ENCODE data around the gene SMO.

SMO gene

DNA sequence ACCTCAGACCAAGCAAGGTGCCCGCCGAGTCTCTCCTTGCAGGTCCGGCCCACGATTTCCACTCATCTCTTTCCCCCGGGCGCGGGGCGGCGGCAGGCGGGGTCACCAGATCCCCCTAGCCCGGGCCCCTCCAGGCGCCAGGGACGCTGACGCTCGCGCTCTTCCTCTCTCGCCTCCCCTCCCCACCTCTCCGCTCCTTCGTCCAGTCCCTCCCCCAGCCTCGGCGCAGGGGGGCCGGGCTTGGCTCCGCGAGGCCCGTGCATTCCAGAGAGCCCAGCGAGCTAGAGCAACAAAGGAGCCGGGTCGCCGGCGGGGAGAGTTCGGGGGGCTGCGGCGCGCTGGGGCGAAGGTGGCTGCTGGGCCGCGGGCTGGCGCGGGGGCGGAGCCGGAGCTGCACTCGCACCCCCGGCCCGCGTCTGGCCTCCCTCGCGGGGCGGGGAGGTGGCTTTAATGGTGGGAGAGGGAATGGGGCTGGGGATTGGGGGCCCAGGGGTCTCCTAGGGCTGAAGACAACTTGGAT is at the start of gene SMO:
Gene SMO, plus strand, starts transcription at position 262 of the 520 bp plus-strand sequence. CDS start 519 bp downstream, outside the sequence.
- no peak for DNase-seq (ENCODE audit: low read depth)

DNA sequence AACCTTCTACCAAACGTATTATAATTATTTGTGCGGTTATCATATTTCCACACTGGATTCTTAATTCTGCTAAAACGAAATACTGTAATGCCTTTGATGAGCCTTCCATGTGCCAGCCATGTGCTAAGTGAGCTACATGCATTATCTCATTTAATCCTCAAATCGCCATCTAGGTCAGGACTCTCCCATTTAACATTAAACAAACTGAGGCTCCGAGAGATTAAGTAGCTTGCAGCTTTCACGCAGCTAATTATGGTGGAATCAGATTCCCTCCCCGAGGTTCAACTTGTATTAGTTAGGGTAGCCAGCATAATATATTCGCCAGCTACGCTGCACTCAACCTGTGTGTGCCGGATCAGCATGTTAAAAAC is 44.7 kb upstream of the SMO start:
- DNase-seq (ENCODE audit: low read depth), result no peak

DNA sequence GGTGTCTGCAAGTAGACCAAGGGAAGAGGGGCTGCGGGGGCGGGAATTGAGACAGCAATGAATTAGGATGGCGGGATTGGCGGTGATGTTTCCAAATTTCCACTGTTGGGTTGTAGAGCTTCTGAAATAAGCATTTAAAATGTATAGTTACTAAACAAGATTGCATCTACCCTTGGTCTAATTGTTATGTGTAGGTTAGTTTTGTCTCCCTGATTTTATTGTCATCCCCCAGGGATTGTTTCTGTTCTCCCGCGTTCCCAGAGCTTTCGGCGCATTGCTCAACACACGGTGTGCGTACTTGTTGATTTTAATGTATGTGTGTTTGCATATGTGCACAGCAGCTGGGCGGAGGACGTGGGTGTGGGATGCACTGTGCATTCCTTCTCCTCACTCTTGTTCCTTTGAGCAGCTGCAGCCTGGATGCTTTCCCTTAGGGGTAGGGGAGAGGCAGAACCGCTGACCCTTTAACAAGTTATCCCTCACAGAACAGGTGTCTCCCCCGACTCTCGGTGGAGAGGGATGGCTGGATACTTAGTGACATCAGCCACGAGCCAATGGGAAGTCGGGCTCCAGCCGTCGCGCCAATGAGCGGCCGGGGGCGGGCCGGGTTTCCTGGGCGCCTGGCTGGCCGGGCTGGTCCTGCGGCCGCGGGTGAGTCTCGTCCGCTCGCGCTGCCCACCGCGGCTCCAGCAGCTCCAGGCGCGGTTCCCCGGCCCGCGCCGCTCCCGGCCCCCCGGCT is 44.2 kb upstream of the SMO start, which contains the start of gene TSPAN33:
Gene TSPAN33, plus strand, starts transcription at position 613 of the 739 bp plus-strand sequence. CDS start 274 bp downstream, outside the sequence.
- peak; percentile 25 for DNase-seq (ENCODE audit: low read depth)

DNA sequence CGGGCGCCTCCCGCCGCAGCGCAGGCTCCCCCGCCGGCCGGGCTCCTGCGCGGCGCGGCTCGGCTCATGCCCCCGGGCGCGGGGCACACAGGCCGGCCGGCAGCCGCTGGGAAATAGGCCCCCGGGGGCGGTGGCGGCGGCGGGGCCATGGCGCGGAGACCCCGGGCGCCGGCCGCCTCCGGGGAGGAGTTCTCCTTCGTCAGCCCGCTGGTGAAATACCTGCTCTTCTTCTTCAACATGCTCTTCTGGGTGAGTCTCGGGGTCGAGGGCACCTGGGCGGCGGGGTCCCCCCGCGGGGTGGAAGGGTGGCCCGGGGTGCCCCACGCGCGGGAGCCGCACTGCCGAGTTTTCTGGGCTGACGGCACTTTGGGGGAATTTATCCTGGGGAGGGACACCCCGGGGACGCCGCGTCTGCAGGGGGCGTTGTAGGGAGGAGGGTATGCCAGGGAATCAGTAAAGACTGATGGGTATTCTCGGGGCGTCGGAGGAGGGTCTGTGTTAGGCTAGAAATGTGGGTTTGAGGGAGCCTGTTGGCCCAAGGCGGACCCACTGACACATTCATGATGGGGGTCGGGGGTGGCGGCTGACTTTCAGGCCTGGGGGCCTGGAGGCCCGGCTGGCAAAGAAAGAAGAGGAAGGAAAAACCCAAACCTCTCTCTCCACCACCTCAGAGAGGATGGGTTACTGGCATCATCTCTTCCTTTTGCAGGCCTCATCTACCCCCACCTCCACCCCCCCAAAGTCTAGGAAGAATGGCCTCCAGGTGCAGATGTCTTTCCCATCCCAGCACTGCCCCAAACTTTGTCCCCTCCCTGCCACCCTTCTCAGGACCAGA is 43.4 kb upstream of the SMO start:
- DNase-seq (ENCODE audit: low read depth), result no peak

DNA sequence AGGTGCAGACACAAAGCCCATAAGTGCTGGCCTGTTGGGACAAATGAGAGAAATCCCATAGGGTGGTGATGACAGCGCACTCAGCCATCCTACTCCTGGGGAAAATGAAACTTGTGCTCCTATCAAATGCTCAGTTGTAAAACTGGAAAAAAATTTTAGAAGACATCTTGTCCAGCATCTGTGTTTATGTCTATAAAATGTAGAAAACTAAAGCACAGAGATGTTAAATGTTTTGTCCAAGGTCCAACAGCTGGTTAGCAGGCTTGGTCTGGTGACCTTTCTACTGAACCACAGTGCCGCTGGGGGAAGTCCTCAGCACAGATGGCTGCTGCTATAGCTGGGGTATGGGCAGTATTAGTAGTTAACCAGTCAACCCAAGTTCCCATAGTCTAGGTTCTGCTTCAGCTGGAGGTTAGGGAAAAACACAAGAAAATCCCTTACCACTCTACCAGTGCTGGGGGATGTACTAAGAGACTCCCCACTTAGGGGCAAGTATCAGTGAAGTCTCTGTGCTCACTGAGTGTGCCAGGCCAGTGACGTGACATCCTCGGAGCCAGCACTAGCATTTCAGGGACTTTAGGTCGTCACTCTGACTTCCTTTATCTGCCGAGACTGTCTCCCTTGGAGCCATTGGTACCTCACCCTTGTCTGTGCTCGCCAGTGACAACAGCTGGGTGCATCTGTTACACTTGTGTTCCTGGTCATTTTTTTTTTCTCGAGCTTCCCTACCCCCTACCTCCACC is 42.0 kb upstream of the SMO start:
- no peak for DNase-seq (ENCODE audit: low read depth)

DNA sequence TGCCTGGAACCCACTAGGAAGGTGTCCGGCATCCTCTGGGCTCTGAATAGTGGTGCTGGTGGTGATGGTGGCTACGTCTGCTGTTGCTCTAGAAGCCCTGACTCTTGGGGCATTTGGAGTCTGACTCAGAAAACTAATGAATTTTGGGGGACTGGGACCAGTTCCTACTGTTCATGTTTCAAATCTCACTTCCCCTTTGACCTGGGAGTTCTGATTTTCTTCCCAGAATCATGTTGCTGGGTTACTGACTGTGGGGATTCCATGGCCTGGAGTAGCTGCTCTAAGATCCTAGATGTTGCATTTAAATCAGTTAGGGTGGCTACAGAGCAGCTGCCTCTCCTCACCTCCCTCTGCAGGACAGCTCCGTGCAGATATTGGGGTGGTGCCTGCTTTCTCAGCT is 40.7 kb upstream of the SMO start:
- no peak for DNase-seq (ENCODE audit: low read depth)

DNA sequence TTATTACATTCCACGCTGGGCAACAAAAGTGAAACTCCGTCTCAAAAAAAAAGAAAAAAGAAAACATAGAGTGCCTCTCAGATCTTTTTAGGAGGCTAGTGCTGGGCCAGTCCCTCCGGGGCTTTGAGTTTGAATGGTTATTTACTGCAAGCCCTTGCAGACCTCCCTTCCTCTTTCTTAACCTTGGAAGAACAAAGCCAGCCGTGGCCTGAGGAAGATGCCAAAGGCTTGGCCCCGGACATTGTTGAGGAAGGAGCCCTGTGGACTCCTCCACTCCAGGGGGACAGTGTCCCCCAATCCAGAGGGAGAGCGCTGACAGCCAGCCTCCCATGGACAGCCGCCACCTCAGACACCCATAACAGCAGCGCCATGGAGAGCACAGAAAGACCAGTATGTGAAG is 38.9 kb upstream of the SMO start:
- no peak for DNase-seq (ENCODE audit: low read depth)

DNA sequence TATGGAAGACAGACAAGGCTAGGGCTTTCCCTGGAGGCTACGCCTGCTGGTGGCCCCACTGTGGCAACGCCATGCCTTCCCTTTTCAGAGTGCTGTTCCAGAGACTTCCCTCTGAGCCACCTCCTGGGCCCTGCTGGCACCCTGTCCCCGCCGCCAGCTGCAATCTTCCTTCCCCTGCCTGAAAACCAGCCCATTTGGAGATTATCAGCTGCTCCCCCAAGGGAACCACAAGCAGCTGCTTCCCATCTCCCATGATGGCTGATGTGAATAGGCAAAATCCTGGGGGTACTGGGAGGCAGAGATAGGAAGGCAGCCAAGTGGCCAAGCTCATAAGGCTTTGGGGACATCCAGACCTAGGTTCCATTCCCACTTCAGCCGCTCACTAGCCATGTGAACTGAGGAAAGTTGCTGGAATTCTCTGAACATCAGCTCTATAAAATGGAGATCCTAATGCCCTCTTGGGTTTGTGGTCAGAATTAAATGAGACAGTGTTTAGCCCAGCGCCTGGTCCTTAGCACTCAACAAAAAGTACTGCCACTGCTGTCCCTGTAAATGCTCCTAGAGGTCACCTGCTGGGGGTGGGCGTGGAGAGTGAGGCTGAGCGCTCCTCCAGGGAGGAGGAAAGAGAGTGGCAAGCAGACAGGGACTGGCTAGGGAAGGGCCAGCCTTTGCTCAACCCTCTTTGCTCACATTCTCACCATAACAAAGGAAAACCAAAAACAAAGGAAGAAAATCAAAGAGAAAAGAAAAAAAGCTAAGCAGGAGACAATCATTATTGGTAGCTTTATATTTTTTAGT is 38.0 kb upstream of the SMO start:
- no peak for DNase-seq (ENCODE audit: low read depth)

DNA sequence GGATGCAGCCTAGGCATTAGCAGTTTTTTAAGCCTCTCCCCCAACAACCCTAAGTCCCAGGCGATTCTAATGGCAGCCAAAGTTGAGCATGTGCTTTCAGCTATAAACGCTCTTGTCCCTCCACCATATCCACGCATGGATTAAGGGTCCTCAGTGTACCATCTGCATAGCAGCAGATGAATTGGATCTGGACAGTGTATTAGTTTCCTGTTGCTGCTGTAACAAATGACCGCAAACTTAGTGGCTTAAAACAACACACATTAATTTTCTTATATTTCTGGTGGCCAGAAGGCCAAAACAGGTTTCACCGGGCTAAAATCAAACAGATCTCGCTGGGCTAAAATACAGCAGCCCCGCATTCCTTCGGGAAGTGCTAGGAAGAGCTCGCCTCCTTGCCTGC is 30.8 kb upstream of the SMO start:
- no peak for DNase-seq (ENCODE audit: low read depth)

DNA sequence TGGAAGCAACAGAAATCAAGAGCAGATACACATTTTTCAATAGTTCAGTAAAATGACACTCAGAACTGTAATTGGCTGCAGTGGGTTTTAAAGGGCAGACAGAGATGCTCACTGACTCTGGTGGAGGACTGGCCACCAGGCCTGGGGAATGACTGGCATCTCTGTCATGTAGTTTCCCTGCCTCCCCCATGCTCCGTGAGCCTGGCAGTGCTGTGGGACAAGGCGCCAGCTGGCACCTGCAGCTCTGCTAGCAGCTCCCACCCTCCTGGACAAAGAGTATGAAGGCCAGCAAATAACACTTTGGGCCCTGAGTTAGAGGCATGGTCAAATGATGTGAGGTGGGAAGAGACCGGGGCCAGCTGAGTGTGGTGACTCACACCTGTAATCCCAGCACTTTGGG is 28.9 kb upstream of the SMO start:
- DNase-seq (ENCODE audit: low read depth), result no peak

DNA sequence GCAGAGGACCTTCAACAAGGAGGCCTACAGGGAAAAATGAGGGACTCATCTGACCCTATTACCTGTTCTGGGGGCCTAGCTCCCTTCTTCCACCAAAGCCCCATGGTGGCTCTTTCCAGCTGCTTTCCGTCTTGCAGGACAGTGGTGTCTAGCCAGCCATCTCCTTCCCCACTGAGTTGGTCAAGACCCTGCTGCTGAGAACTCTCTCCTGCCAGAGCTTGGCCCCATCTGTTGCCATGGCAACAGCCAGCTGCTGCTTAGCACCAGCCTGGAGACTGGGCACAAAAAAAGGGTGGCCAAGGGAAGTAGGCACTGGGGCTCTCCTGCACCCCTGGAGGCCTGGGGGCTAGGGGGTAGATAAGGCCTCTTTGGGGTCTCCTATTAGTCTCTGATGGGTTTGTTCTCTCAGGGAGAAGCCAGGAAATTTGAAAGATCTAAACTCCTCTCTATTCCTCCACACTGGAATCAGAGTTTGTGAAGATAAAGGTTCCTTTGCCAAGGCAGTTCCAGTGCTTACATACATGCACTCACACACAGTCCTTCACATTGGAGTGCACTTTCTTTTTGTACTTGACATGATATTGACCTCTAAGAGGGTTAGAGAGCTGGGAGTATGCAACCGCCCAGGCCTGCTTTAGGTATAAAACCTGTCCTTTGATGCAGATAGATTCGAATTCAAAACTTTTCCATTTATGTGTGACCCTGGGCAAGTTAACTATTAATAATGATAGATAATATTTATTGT is 28.1 kb upstream of the SMO start:
- DNase-seq (ENCODE audit: low read depth), result no peak

DNA sequence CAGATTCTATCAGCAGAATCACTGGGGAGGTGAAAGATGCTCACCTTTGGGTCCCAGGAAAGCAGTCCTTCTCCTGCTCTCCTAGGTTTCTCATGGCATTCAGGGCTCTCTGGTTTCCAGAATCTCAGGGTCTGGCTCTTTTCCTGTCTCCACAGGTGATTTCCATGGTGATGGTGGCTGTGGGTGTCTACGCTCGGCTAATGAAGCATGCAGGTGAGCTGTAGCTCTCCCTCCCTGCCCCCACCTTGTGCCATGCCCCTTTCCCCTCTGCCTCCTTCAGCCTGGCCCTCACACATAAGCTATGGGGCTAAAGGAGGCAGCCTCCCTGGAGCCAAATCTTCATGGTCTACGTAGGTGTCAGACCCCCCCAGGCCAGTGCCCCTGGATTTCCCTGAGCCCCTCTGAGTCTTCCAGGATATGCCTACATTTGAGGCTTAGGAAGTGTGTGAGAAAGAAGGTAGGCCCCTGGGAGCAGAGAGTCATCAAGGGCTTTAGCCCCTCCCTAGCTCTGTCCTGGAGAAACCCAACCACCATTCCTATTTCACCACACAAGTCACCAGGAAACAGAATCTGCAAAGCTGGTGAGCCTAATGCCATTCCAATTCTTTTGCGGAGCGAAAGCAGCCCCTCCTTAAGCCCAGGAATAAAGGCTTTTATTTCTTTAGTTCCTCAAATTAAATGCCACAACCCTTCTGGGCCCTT is 26.8 kb upstream of the SMO start:
- no peak for DNase-seq (ENCODE audit: low read depth)

DNA sequence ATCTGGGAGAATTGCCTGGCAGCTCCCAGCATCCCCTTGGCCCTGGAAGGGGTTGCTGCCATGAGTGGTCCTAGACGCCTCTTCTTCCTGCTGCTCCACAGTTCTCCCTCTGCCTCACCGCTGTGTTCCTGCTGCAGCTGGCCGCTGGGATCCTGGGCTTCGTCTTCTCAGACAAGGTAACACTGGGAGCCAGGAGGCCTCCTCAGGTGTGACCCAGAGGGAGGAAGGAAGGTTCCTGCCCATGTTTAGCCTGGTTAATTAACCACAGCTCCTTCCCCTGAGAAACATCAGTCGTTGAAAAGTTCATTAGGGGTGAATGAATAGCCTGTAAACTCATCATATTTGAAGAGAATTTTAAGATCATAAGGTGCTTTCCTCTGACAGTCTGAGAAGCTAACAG is 25.7 kb upstream of the SMO start:
- DNase-seq (ENCODE audit: low read depth), result no peak

DNA sequence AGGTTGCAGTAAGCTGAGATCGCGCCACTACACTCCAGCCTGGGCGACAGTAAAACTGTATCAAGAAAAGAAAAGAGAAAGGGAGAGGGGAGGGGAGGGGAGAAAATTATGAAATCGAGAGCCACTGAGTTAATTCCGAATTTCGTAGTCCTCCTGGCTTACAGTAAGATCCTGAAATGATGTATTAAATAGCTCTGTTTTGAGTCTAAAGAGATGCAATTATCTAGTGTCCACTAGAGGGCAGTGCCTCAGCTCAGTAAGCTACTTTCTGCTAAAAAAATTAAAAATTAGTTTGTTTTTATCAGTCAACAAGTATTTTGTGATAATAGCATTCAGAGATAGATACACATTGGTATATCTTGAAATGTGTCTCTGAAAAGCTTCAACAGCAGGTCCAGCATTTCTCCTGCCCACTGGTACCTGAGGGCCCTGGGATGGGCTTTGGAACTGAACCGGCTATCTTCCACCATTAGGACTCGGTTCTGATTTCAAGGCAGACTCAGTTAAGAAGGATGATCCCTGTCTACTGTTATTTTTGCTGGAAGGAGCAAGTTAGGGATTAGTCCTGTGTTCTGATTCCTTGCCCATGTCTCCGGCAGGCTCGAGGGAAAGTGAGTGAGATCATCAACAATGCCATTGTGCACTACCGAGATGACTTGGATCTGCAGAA is 24.4 kb upstream of the SMO start:
- no peak for DNase-seq (ENCODE audit: low read depth)

DNA sequence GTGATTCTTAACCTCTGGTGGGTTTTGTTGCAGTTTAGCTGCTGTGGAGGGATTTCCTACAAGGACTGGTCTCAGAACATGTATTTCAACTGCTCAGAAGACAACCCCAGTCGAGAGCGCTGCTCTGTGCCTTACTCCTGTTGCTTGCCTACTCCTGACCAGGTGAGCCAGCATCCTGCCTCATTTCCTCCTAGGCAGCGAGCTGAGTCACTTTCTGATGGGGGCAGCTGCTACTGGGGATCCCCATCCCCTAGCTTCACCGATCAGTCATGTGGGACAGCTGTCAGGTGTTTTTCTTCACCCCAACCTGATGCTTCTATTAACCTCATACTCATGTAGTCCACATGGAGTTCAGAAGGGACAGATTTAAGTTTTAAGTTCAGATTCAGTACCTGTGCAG is 21.7 kb upstream of the SMO start:
- DNase-seq (ENCODE audit: low read depth), result no peak

DNA sequence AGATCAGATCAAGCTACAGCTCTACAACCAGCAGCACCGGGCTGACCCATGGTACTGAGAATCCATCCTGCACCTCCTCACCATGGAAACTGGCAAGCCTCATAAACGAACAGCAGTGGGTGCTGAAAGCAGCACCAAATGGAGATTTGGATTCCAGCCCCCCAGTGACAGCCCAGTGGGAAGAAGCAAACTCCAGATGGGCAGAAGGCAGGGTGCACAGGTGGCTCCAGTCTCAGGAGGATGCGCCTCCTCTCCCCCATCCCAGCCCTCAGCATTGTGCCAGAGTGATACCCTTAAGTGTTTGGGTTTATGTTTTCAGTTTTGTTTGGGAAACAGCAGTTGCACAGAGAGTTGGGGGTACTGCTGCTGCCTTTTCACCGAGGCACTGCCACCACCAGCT is 20.6 kb upstream of the SMO start:
- DNase-seq (ENCODE audit: low read depth), result no peak

DNA sequence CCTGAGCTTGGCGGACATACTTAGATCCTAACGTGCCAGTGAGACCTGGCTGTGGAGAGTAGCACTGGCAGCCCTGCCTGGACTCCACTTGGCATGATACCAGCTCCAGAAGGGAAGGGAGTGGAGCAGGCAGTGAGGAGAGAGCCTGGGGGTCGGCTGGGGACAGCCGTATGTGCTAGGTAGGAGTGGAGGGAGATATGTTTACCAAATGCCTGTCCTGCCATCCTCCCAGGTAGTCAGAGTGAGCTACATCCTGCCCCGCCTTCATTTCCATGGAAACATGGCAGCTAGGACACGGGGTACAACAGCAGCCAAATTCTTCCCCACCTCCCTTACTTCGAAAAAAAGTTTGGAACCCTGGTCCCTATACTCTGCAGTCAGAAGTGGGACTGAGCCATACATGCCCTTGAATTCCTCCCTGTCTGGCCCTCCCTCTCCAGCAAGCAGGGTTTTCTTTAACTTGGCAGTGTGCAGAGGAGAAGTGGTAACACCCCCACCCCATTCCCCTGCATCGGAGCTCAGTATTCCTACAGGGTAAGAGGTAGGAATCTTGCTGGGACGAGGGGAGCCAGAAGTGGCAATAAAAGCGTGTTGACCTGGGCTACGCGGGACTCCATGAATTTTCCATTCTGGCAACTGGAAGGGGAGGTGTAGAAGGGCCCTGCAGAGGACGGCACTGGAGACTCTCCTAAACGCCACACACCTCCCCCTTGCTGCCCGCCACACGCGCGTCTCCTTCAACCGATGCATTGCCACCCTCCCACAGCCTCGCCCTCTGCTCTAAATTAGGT is 20.0 kb upstream of the SMO start:
- no peak for DNase-seq (ENCODE audit: low read depth)

DNA sequence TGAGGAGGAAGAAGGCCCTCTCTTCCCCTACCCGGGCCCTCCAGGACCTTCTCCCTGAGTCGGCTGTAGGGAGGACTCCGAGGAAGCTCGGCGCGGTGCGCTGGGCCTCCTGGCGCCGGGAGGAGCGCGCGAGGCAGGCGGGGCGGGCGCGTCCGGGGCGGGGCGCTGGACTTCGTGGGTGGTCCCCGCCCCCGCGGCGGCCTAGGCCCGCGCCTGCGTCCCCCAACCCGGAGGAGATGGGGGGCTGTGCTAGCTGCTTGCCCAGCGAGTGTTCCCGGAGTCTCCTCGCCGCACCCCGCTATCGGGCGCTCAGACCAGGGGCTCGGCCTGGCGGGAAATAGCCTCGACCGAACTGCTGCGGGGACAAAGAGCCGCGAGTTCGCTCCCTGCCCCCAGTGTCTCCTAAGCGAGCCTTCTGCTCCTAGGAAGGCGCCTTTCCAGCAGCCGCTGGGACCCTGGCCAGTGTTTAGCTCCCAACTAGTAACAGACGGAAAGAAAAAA is 19.2 kb upstream of the SMO start:
- no peak for DNase-seq (ENCODE audit: low read depth)
